ENCODE results near the gene ADIPOQ.
"Not testable (repeated sequence)": the region's sequence is repeated elsewhere in the genome, so short reads cannot be mapped to it uniquely, and the experiment has no call there.

The ADIPOQ gene

GRCh38 chr3:186880406-186880805 is 37.9 kb downstream of the ADIPOQ start:
- TF ChIP-seq CTCF (conservative IDR thresholded peaks at IDR 0.05; ENCODE audit: low read length), result no peak
- no peak overlapping the region for H3K4me3 ChIP-seq (ENCODE audit: low read length)
- no peak for DNase-seq (ENCODE audit: low read depth)

- no peak overlapping the region for H3K4me3 ChIP-seq (ENCODE audit: low read length)
- no peak for DNase-seq (ENCODE audit: low read depth)
- no peak for TF ChIP-seq CTCF (conservative IDR thresholded peaks at IDR 0.05; ENCODE audit: low read length)
Observed at GRCh38 chr3:186882150-186882524, 39.6 kb downstream of the ADIPOQ start.

- peak; percentile 57 for DNase-seq (ENCODE audit: low read depth)
- no peak overlapping the region for H3K4me3 ChIP-seq (ENCODE audit: low read length)
- no peak for TF ChIP-seq CTCF (conservative IDR thresholded peaks at IDR 0.05; ENCODE audit: low read length)
Observed at GRCh38 chr3:186882881-186883685, 40.6 kb downstream of the ADIPOQ start.

DNA sequence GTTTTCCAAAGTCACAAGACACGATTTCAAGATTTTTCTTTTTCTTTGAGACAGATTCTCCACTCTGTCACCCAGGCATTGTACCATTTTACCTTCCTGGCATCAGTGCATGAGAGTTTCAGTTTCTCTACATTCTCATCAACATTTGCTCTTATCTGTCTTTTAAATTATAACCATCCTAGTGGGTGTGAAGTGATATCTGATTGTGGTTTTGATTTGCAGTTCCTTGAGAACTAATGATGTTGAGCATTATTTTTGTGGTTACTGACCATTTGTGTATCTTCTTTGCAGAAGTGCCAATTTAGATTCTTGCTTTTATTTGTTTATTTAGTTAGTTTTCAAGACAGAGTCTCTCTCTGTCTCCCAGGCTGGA is 41.2 kb downstream of the ADIPOQ start:
- no peak for DNase-seq (ENCODE audit: low read depth)
- TF ChIP-seq CTCF (conservative IDR thresholded peaks at IDR 0.05; ENCODE audit: low read length), result no peak
- H3K4me3 ChIP-seq (ENCODE audit: low read length), result no peak overlapping the region

DNA sequence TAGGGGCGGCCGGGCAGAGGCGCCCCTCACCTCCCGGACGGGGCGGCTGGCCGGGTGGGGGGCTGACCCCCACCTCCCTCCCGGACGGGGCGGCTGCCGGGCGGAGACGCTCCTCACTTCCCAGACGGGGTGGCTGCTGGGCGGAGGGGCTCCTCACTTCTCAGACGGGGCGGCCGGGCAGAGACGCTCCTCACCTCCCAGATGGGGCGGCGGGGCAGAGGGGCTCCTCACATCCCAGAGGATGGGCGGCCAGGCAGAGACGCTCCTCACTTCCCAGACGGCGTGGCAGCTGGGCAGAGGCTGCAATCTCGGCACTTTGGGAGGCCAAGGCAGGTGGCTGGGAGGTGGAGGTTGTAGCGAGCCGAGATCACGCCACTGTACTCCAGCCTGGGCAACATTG is 42.4 kb downstream of the ADIPOQ start:
- DNase-seq (ENCODE audit: low read depth), result not testable (repeated sequence)

GRCh38 chr3:186886202-186886981 is 43.9 kb downstream of the ADIPOQ start:
- H3K4me3 ChIP-seq (ENCODE audit: low read length), result no peak overlapping the region
- TF ChIP-seq CTCF (conservative IDR thresholded peaks at IDR 0.05; ENCODE audit: low read length), result no peak
- no peak for DNase-seq (ENCODE audit: low read depth)

More for the DNA sequence above, 42.4 kb downstream of the ADIPOQ start:
- H3K4me3 ChIP-seq (ENCODE audit: low read length), result not testable (repeated sequence)

DNA sequence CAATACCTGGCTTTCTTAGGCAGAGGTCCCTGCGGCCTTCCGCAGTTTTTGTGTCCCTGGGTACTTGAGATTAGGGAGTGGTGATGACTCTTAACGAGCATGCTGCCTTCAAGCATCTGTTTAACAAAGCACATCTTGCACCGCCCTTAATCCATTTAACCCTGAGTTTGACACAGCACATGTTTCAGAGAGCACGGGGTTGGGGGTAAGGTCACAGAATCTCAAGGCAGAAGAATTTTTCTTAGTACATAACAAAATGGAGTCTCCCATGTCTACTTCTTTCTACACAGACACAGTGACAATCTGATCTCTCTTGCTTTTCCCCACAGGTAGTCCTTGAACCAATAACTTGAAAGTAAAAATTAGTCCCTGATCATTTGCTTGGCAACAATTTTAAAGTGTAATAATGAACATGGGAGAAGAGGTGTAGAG is 45.0 kb downstream of the ADIPOQ start:
- H3K4me3 ChIP-seq (ENCODE audit: low read length); DNase-seq (ENCODE audit: low read depth): not testable (repeated sequence)

DNA sequence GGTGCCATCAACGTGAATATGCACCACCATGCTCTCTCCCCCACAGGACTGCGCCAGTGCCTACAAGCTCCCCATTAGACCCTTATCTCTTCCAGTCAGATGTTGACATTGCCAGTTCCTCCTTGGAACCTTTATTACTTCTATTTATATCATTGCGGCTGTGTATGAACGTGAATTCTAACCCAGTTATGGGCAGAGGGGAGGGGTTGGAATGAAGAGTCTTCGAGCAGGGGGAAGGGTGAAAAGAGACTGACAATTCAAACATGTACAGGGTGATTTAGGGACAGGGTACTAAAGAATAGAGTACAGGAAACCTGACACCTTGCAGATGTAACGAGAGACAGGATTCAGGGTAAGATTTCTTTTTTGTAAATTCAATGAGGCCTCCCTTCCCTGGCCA is 46.1 kb downstream of the ADIPOQ start:
- H3K4me3 ChIP-seq (ENCODE audit: low read length), result no peak overlapping the region
- TF ChIP-seq CTCF (conservative IDR thresholded peaks at IDR 0.05; ENCODE audit: low read length), result no peak
- no peak for DNase-seq (ENCODE audit: low read depth)

DNA sequence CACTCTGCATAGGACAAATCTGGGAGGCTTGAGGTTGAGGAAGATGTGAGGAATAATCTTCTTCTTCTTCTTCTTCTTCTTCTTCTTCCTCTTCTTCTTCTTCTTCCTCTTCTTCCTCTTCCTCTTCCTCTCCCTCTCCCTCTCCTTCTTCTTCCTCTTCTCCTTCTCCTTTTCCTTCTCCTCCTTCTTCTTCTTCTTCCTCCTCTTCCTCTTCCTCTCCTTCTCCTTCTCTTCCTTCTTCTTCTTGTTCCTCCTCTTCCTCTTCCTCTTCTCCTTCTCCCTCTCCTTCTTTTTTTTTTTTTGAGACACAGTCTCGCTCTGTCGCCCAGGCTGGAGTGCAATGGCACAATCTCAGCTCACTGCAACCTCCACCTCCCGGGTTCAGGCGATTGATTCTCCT is 47.2 kb downstream of the ADIPOQ start:
- not testable (repeated sequence) for H3K4me3 ChIP-seq (ENCODE audit: low read length); DNase-seq (ENCODE audit: low read depth)

All from AG10803 (cell line).